HCT116 (cell line): ENCODE results near the gene MYOF. TPM values are rescaled to one million over a fixed set of nuclear protein-coding genes. Genes with fewer than 3 reads are reported as not detected.

ENCODE experiments used
- ATAC-seq: fragments of 200-7000 bp; cut with Tn5 transposase; 2 replicates; pipeline ENCODE4 v1.9.1; 2020; ENCODE audit warnings: mild to moderate bottlenecking, moderate library complexity
- BruUV-seq: library from RNA; stranded (reverse); fragments of 400-500 nt; replicated peaks from 2 replicates; lab custom pipeline; 2021; lab: Mats Ljungman, UMichigan
- CTCF ChIA-PET: fragments of 300-600 bp; sonication (Branson Sonifier 250); formaldehyde crosslinking; loops from one replicate; lab custom pipeline; 2021; ENCODE audit warnings: antibody characterized with exemption; lab: Charles Lee
- POLR2A ChIA-PET: fragments of 300-600, 350-600 bp; sonication (Branson Sonifier 250); formaldehyde crosslinking; loops from one replicate; lab custom pipeline; 2021; ENCODE audit warnings: antibody characterized with exemption; lab: Charles Lee
- RAD21 ChIA-PET, 2 experiments: fragments of 300-600 bp; sonication (Branson Sonifier 250); formaldehyde crosslinking; loops; one replicate each; lab custom pipeline; 2023; ENCODE audit warnings: low total read pairs in 2 of 2; ENCODE audit not compliant: uncharacterized antibody in 2 of 2, unreplicated experiment in 2 of 2, low non-redundant PET in 1 of 2; lab: Charles Lee
- DNase-seq: peaks from one replicate; pipeline ENCODE4 v3.0.0-alpha.2; 2010; ENCODE audit warnings: low read depth, low spot score
- H2AFZ ChIP-seq: fragments of 200-600 bp; shearing (Covaris generic), sonication (generic); 2 replicates; pipeline ENCODE4 v1.6.1; 2017; ENCODE audit warnings: low read depth, mixed run types, mixed read lengths, antibody characterized with exemption, low read length; ENCODE audit not compliant: poor library complexity, severe bottlenecking
- H3K27ac ChIP-seq: 2 replicates; pipeline ENCODE4 v1.5.1; 2012; ENCODE audit warnings: low read depth, low read length
- H3K27me3 ChIP-seq: fragments of 200-600 bp; sonication (generic); 2 replicates; pipeline ENCODE4 v1.6.1; 2016; ENCODE audit warnings: mixed run types, low read length, mixed read lengths; ENCODE audit not compliant: insufficient read depth
- H3K36me3 ChIP-seq, 2 experiments: fragments of 200-500 bp in 1 of 2; fragments of 200-600 bp in 1 of 2; sonication (Bioruptor generic) in 1 of 2; sonication (generic) in 1 of 2; 2 replicates each; pipeline versions ENCODE4 v1.5.1 to v1.6.1; 2014 to 2016; ENCODE audit warnings: low read length in 2 of 2, inconsistent platforms in 1 of 2, mixed read lengths in 1 of 2, mixed run types in 1 of 2; ENCODE audit not compliant: insufficient read depth in 2 of 2, control insufficient read depth in 1 of 2
- H3K4me1 ChIP-seq, 2 experiments: fragments of 200-600 bp in 1 of 2; sonication (generic) in 1 of 2; 2 replicates each; pipeline versions ENCODE4 v1.5.1 to v1.6.1; 2012 to 2017; ENCODE audit warnings: low read length in 2 of 2, inconsistent platforms in 1 of 2, mild to moderate bottlenecking in 1 of 2, mixed read lengths in 1 of 2, mixed run types in 1 of 2, moderate library complexity in 1 of 2; ENCODE audit not compliant: insufficient read depth in 2 of 2, control insufficient read depth in 1 of 2
- H3K4me2 ChIP-seq: fragments of 200-600 bp; sonication (generic); 2 replicates; pipeline ENCODE4 v1.6.1; 2017; ENCODE audit warnings: mixed run types, low read length, mixed read lengths
- H3K4me3 ChIP-seq, 2 experiments: fragments of 200-600 bp in 1 of 2; sonication (generic) in 1 of 2; replicated peaks in 1 of 2; 2 replicates each; pipeline ENCODE4 v1.5.1; 2011 to 2016; ENCODE audit warnings: low read length in 2 of 2, control low read depth in 1 of 2, low read depth in 1 of 2, mild to moderate bottlenecking in 1 of 2, mixed read lengths in 1 of 2, mixed run types in 1 of 2
- H3K79me2 ChIP-seq: fragments of 200-600 bp; sonication (generic); 2 replicates; pipeline ENCODE4 v1.6.1; 2017; ENCODE audit warnings: mild to moderate bottlenecking, mixed run types, low read length, moderate library complexity, mixed read lengths; ENCODE audit not compliant: insufficient read depth
- H3K9ac ChIP-seq: fragments of 200-600 bp; sonication (generic); 2 replicates; pipeline ENCODE4 v1.6.1; 2016; ENCODE audit warnings: low read length, mixed read lengths
- H3K9me2 ChIP-seq: fragments of 200-600 bp; sonication (generic), shearing (Covaris generic); 2 replicates; pipeline ENCODE4 v1.6.1; 2017; ENCODE audit warnings: mixed run types, mild to moderate bottlenecking, moderate library complexity; ENCODE audit not compliant: insufficient read depth
- H3K9me3 ChIP-seq, 2 experiments: fragments of 200-500 bp in 1 of 2; fragments of 200-600 bp in 1 of 2; sonication (Bioruptor generic) in 1 of 2; sonication (generic) in 1 of 2; 2 replicates each; pipeline ENCODE4 v1.6.1; 2014 to 2017; ENCODE audit warnings: low read length in 2 of 2, mixed read lengths in 2 of 2, inconsistent platforms in 1 of 2, low read depth in 1 of 2, mild to moderate bottlenecking in 1 of 2, mixed run types in 1 of 2, moderate library complexity in 1 of 2; ENCODE audit not compliant: control insufficient read depth in 1 of 2, insufficient read depth in 1 of 2
- H4K20me1 ChIP-seq: fragments of 200-600 bp; sonication (generic), shearing (Covaris generic); 2 replicates; pipeline ENCODE4 v1.6.1; 2017; ENCODE audit warnings: mixed run types, mild to moderate bottlenecking, moderate library complexity; ENCODE audit not compliant: insufficient read depth
- CBX3 ChIP-seq: IDR thresholded peaks from 2 replicates; pipeline ENCODE4 v1.6.1; 2012; ENCODE audit warnings: low read depth
- CTCF ChIP-seq, 3 experiments: fragments of 200-600 bp in 1 of 3; sonication (generic) in 1 of 3; IDR thresholded peaks in 2 of 3; conservative IDR thresholded peaks in 1 of 3; 2 replicates each; pipeline ENCODE4 v1.5.1; 2012 to 2017; ENCODE audit warnings: low read depth in 2 of 3, low read length in 2 of 3, antibody characterized with exemption in 1 of 3, borderline replicate concordance in 1 of 3, control low read depth in 1 of 3, mild to moderate bottlenecking in 1 of 3, mixed read lengths in 1 of 3, mixed run types in 1 of 3, moderate library complexity in 1 of 3; ENCODE audit not compliant: insufficient read depth in 1 of 3
- EGR1 ChIP-seq: IDR thresholded peaks from 2 replicates; pipeline ENCODE4 v1.6.1; 2012; ENCODE audit warnings: low read depth
- EZH2phosphoT487 ChIP-seq: fragments of 200-600 bp; IDR thresholded peaks from 2 replicates; pipeline ENCODE4 v1.6.1; 2018; ENCODE audit warnings: antibody characterized with exemption, borderline replicate concordance
- JUND ChIP-seq: IDR thresholded peaks from 2 replicates; pipeline ENCODE4 v1.6.1; 2012
- MAX ChIP-seq: IDR thresholded peaks from 2 replicates; pipeline ENCODE4 v1.6.1; 2012
- POLR2A ChIP-seq: IDR thresholded peaks from 2 replicates; pipeline ENCODE4 v1.7.0; 2011; ENCODE audit warnings: borderline replicate concordance; ENCODE audit not compliant: insufficient read depth, insufficient read length; ENCODE audit errors: extremely low read depth
- POLR2AphosphoS5 ChIP-seq: IDR thresholded peaks from 2 replicates; pipeline ENCODE4 v1.6.1; 2011; ENCODE audit warnings: mild to moderate bottlenecking, low read depth, low read length, moderate library complexity
- REST ChIP-seq: IDR thresholded peaks from 2 replicates; pipeline ENCODE4 v1.6.1; 2012; ENCODE audit warnings: low read depth
- SIN3A ChIP-seq: IDR thresholded peaks from 2 replicates; pipeline ENCODE4 v1.6.1; 2012; ENCODE audit warnings: low read depth
- SRF ChIP-seq: IDR thresholded peaks from 2 replicates; pipeline ENCODE4 v1.6.1; 2012; ENCODE audit warnings: low read depth
- YY1 ChIP-seq: IDR thresholded peaks from 2 replicates; pipeline ENCODE4 v1.6.1; 2011; ENCODE audit warnings: low read length, low read depth, moderate library complexity, mild to moderate bottlenecking; ENCODE audit not compliant: insufficient replicate concordance; ENCODE audit errors: extremely low read depth
- ZBTB33 ChIP-seq: IDR thresholded peaks from 2 replicates; pipeline ENCODE4 v1.6.1; 2011; ENCODE audit warnings: mild to moderate bottlenecking, low read length, moderate library complexity; ENCODE audit not compliant: insufficient replicate concordance; ENCODE audit errors: extremely low read depth
- ZFX ChIP-seq: fragments of 450-650 bp; IDR thresholded peaks from 2 replicates; pipeline ENCODE4 v1.6.1; 2017
- ZNF274 ChIP-seq: fragments of 200-500 bp; sonication (Bioruptor generic); IDR thresholded peaks from 2 replicates; pipeline ENCODE4 v1.6.1; 2014; ENCODE audit warnings: mild to moderate bottlenecking, low read depth, low read length, inconsistent platforms
- intact Hi-C: fragments of 100-400 bp; cut with micrococcal nuclease; formaldehyde crosslinking; loops from 2 replicates; pipeline ENCODE4 v1.10.0; 2022
- total RNA-seq: library from RNA; stranded (reverse); gene quantifications from one replicate; pipeline ENCODE4 v1.2.1, GENCODE V29; 2021; ENCODE audit not compliant: unreplicated experiment

MYOF gene
- total RNA-seq, 1 experiment from 2014 or later, result 250 TPM

GRCh38 chr10:93272884-93273675 is 209.1 kb downstream of the MYOF start:
- Histone ChIP-seq H3K9me2 (no peaks in the 10 kb centered on the region), H3K27me3 (no peaks in the 10 kb centered on the region), H3K4me1 (peaks cover 0 to 4% of the 10 kb centered on the region in 2 experiments; a peak in 1 of 4 replicates), H3K4me2 (no peak overlapping the region), H3K27ac (no peak overlapping the region), H2AFZ (no peak overlapping the region), H3K79me2 (no peaks in the 10 kb centered on the region), H3K9me3 (peaks cover 3 to 4% of the 10 kb centered on the region in 2 experiments; a peak in 2 of 4 replicates), H3K9ac (no peak overlapping the region), H4K20me1 (no peaks in the 10 kb centered on the region), H3K4me3 (no peak overlapping the region), H3K36me3 (no peaks in the 10 kb centered on the region)
- no TSS peak for BruUV-seq
- intact Hi-C loops, result no loop called here
- ChIA-PET RAD21 (no interaction called here), CTCF (no interaction called here), POLR2A (no interaction called here)
- DNase-seq (no peak), ATAC-seq (no peak)
- TF ChIP-seq ZFX (no peak), POLR2A (no peak), SRF (no peak), EZH2phosphoT487 (no peak), ZNF274 (no peak), SIN3A (no peak), CTCF (IDR thresholded peaks at IDR 0.05 in 2 of 3, conservative IDR thresholded peaks at IDR 0.05 in 1 of 3; ENCODE audit: borderline replicate concordance in 1 of 3, insufficient read depth in 1 of 3, low read depth in 2 of 3, low read length in 2 of 3) (no peak), CBX3 (no peak), JUND (no peak), REST (no peak), MAX (no peak), EGR1 (no peak), ZBTB33 (no peak), YY1 (no peak), POLR2AphosphoS5 (no peak)
